ENCODE results near the gene LORICRIN. TPM values are rescaled to one million over a fixed set of nuclear protein-coding genes. Genes with fewer than 3 reads are reported as not detected.

Gene LORICRIN
- total RNA-seq, 1 experiment from 2014 or later = not detected

- no TSS peak for BruUV-seq (replicated peaks)
- no peak overlapping the region for H3K4me3 ChIP-seq (ENCODE audit: low read depth in 2 of 2, low read length in 2 of 2)
- DNase-seq (ENCODE audit: low read depth, low spot score) (no peak), ATAC-seq (no peak)
- ChIA-PET POLR2A (no interaction called here), CTCF (no interaction called here)
- H3K36me3 ChIP-seq (ENCODE audit: control insufficient read depth, insufficient read depth, low read length) = no peaks in the 10 kb centered on the region
- H3K9me3 ChIP-seq (ENCODE audit: control insufficient read depth, insufficient read depth, low read depth, low read length) = no peaks in the 10 kb centered on the region
- no peak for TF ChIP-seq POLR2AphosphoS5 (IDR thresholded peaks at IDR 0.05; ENCODE audit: low read depth, low read length)
- no peak for TF ChIP-seq CTCF (IDR thresholded peaks at IDR 0.05)
- no peak for TF ChIP-seq TCF7L2 (IDR thresholded peaks at IDR 0.05; ENCODE audit: low read depth, low read length)
- no peak for TF ChIP-seq SIN3A (IDR thresholded peaks at IDR 0.05; ENCODE audit: borderline replicate concordance, insufficient read depth, low read depth, low read length)
- no peak for TF ChIP-seq REST (IDR thresholded peaks at IDR 0.05; ENCODE audit: insufficient read depth in 1 of 2, low read depth in 2 of 2, low read length in 1 of 2)
- no peaks in the 10 kb centered on the region for H3K4me1 ChIP-seq (ENCODE audit: control insufficient read depth, insufficient read depth, low read length)
- no peak overlapping the region for H3K27ac ChIP-seq (ENCODE audit: low read length)
- no peaks in the 10 kb centered on the region; the same call in 1 of the 2 replicates for H3K27me3 ChIP-seq (ENCODE audit: control insufficient read depth, insufficient read depth, low read length)
- intact Hi-C loops (cut with micrococcal nuclease; ENCODE audit: unreplicated experiment) = no loop called here
- in situ Hi-C loops (cut with HindIII; ENCODE audit: low pct_unique_long_range_greater_than_20kb, low sequenced_read_pairs) = no loop called here
Measured at GRCh38 chr1:153213519-153213918, 46.0 kb upstream of the LORICRIN start.

GRCh38 chr1:153217212-153217611 lies 42.3 kb upstream of the LORICRIN start, which contains the start of gene PRR9:
Gene PRR9, plus strand, starts transcription at chr1:153217584. Its CDS starts 561 bp downstream, at chr1:153218145.
- no TSS peak for BruUV-seq (replicated peaks)
- ChIA-PET POLR2A (no interaction called here), CTCF (no interaction called here)
- DNase-seq (ENCODE audit: low read depth, low spot score) (no peak), ATAC-seq (no peak)
- Histone ChIP-seq H3K4me1 (ENCODE audit: control insufficient read depth, insufficient read depth, low read length) (no peaks in the 10 kb centered on the region), H3K36me3 (ENCODE audit: control insufficient read depth, insufficient read depth, low read length) (no peaks in the 10 kb centered on the region), H3K27me3 (ENCODE audit: control insufficient read depth, insufficient read depth, low read length) (no peaks in the 10 kb centered on the region; the same call in 1 of the 2 replicates), H3K9me3 (ENCODE audit: control insufficient read depth, insufficient read depth, low read depth, low read length) (no peaks in the 10 kb centered on the region), H3K27ac (ENCODE audit: low read length) (no peak within 1 kb of the TSS), H3K4me3 (ENCODE audit: low read depth in 2 of 2, low read length in 2 of 2) (no peak within 1 kb of the TSS)
- no peak for TF ChIP-seq CTCF (IDR thresholded peaks at IDR 0.05)
- TF ChIP-seq TCF7L2 (IDR thresholded peaks at IDR 0.05; ENCODE audit: low read depth, low read length) = no peak
- TF ChIP-seq REST (IDR thresholded peaks at IDR 0.05; ENCODE audit: insufficient read depth in 1 of 2, low read depth in 2 of 2, low read length in 1 of 2) = no peak
- no peak for TF ChIP-seq SIN3A (IDR thresholded peaks at IDR 0.05; ENCODE audit: borderline replicate concordance, insufficient read depth, low read depth, low read length)
- TF ChIP-seq POLR2AphosphoS5 (IDR thresholded peaks at IDR 0.05; ENCODE audit: low read depth, low read length) = no peak
- in situ Hi-C loops (cut with HindIII; ENCODE audit: low pct_unique_long_range_greater_than_20kb, low sequenced_read_pairs) = no loop called here
- intact Hi-C loops (cut with micrococcal nuclease; ENCODE audit: unreplicated experiment) = no loop called here

Measured in Panc1 (cell line).